GM18868 (cell line): ENCODE measurements around the gene MCHR2.
A peak's percentile ranks its signal among the peaks of the same experiment; 100 is the strongest.
"Not testable (repeated sequence)": the region's sequence is repeated elsewhere in the genome, so short reads cannot be mapped to it uniquely, and the experiment has no call there.

Experiments
- ATAC-seq: cut with Tn5 transposase; IDR thresholded peaks from one replicate; pipeline ENCODE4 v1.9.1; 2021; ENCODE audit warnings: mild to moderate bottlenecking, moderate library complexity; ENCODE audit not compliant: unreplicated experiment

The MCHR2 gene, protein sequence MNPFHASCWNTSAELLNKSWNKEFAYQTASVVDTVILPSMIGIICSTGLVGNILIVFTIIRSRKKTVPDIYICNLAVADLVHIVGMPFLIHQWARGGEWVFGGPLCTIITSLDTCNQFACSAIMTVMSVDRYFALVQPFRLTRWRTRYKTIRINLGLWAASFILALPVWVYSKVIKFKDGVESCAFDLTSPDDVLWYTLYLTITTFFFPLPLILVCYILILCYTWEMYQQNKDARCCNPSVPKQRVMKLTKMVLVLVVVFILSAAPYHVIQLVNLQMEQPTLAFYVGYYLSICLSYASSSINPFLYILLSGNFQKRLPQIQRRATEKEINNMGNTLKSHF

GRCh38 chr6:99993533-99994251 lies at the start of gene MCHR2:
TSS of gene MCHR2 (minus strand) at chr6:99994223. CDS start at chr6:99956147, 38,076 bp downstream.
- ATAC-seq: no peak

DNA sequence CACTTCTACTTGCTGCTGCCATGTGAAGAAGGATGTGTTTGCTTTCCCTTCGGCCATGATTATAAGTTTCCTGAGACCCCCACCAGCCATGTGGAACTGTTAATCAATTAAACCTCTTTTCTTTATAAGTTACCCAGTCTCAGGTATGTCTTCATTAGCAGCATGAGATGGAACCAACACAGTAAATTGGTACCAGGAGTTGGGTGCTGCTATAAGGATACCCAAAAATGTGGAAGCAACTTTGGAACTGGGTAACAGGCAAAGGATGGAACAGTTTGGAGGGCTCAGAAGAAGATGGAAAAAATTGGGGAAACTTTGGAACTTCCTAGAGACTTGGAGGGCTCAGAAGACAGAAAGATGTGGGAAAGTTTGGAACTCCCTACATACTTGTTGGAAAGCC lies 44.5 kb upstream of the MCHR2 start:
- not testable (repeated sequence) for ATAC-seq

GRCh38 chr6:100035873-100036653 lies 42.0 kb upstream of the MCHR2 start:
- ATAC-seq: no peak

DNA sequence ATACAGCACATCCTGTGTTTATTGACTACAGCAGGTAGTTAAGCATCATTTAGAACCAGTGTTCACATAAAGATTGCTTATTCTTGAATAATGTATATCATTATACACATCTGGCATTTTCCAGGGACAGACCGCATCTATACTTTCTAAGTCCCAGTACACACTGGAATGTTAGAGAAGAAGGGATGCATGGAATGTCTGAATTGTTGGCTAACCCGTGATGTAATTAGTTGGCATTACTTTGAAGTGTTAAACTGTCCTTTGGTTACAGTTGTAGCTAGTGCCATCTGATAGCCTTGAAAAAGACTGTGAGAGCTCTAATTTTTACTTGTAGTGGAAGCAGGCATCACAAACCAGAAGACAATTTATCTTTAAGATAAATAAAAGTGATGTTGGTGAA lies 29.8 kb upstream of the MCHR2 start:
- no peak for ATAC-seq

GRCh38 chr6:100022847-100023246 lies 28.8 kb upstream of the MCHR2 start:
- no peak for ATAC-seq

GRCh38 chr6:100008857-100009256 lies 14.8 kb upstream of the MCHR2 start:
- no peak for ATAC-seq

- peak; percentile 97 for ATAC-seq
These were observed 7.9 kb upstream of the MCHR2 start for GRCh38 chr6:100001915-100002388.

DNA sequence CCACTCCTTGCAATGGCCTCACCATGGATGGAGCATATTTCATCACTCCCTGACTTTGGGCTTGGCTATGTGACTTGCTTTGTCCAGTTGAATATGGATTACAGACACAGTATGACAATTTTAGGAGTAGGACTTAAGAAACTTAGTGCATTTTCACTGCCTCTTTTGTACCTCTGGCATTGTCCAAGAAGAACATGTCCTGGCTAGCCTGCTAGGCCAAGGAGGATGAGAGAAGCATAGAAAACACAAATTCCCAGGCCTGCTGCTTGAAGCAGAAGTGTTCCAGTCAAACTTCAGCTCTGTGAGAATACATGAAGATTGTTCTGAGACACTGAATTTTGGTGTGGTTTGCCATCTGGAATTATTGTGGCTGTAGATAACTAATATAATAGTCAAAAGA lies 3.1 kb upstream of the MCHR2 start:
- no peak for ATAC-seq

GRCh38 chr6:99995916-99996315 lies 1.9 kb upstream of the MCHR2 start:
- ATAC-seq: no peak

- ATAC-seq: no peak
These were observed 884 bp downstream of the MCHR2 start for GRCh38 chr6:99993146-99993532.

DNA sequence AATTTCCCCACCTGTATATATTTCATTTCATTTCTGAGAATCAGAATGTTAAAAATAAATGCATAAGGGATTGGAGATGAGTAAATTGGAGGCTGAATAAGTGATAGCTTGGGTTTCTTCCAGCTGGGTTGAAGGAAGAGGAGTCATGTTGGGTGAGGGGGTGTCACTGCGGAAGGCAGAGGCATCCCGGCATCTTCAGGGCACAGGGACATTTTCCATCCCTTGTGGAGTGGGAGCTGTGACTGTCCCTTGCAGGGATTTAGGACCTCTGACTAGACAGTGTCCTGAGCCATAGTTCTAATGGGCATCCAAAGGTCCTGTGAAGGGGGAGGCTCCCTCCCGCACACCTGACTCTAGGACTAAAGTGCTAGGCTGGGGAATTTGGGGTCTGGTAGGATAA lies 2.1 kb downstream of the MCHR2 start:
- no peak for ATAC-seq

DNA sequence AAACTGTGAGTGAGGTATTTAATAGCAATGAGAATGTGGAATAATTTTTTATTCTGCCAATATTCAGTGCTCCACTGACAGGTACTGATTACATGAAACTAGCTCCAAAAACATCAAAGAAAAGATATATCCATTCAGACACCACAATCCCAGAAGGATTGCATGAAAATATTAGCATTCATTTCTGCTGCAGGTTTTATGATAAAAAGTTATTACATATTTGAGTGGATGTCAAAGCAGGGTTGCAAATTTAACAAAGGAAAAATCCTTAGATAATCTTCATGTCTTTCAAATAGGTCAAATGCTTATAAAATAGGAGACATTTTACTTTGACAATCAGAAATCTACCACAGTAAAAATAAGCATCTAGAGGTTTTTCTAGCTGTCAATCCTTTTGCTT lies 13.3 kb downstream of the MCHR2 start:
- no peak for ATAC-seq

DNA sequence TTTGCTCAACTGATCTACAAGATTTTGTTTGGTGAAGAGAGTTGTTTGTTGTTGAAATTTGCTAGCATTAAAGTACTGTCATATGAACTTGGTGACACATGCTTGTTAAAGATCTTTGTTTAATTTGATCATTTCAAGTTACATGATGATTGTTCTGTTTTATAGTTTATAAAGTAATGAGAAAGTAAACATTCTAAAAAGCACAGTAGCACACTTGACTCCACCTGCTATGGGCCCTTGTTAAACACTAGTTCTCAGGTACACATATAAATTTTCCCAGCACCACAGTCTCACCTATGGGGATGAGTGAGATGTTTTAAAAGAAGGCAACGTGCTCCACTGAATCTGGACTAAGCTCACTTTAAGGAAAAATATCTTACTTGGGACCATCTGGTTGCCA lies 14.1 kb downstream of the MCHR2 start:
- no peak for ATAC-seq

- no peak for ATAC-seq
These were observed 27.0 kb downstream of the MCHR2 start for GRCh38 chr6:99967052-99967451.

GRCh38 chr6:99960027-99960426 lies 34.0 kb downstream of the MCHR2 start:
- ATAC-seq: no peak

DNA sequence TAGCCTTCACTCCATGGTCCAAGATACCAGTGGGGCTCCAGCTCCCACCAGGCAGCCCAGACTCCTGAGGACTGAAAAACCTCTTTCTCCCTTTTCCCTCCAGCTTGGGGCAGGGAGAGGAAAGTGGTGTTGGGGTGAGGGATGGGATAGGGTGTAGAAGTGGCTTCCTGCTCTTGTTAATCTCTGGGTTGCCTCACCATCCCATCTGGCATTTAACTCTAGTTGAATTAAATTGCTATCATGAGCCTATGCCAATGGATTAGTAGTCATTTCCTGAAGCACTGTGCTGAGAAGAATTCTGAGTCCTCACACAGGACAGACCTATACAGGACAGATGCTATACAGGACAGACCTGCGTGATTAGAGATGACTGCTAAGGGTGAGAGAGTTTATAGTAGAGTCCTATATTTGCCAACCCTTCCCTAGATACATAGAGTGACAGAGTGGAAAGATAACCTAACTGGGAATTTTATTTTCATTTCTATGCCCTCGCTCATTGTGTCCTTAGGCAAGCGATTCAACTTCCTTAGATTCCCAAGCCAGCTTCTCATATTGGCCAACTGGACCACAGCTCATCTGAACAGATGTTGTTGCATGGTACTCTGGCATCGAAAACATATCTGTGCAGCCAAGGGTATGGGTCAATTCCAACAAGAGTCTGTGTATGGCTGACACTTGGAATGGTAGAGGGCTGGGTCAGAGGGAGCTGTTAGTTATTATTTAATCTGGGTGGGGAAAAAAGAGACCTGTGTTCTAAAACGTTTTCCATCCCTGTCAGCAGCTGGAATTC lies 42.8 kb downstream of the MCHR2 start:
- ATAC-seq: no peak

DNA sequence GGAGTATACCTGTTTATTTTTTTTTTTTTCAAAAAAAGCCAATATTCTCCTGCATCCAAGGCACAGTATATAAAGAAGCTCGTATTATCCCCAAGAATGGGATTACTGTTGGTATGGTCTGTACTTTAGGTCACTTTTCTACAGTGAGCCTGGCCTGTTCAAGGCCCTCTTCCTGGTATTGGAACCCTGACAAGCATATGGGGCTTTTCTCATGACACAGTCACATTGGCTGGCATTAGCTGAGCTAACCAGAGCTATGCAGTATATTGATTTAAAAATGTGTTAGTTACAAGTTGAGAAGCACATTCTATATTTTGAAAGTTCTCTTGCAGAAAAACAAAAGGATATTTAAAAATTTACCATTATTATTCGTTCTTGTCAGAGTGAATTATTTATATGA lies 48.0 kb downstream of the MCHR2 start:
- no peak for ATAC-seq

- ATAC-seq: no peak
These were observed 50.2 kb downstream of the MCHR2 start for GRCh38 chr6:99943846-99944245.

DNA sequence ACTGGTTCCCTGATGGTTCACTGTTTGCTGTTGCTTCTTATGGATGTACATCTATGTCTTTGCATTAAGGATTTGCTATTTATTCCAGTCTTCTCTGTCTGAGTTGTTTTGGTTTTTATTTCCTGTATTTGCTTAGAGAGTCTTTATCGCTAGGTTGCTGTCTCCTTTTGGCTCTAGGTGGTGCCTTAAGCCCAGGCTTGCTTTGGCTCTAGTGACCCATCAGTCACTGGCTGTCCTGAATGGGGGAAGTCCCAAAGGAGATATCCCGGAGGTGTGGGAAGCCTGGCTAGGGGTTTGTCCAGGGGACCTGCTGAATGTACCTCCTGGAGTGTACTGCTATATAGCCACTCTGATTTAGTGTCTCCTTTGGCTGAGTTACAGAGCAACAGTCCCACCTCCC lies 53.4 kb downstream of the MCHR2 start:
- ATAC-seq: no peak

GRCh38 chr6:99933129-99933528 lies 60.9 kb downstream of the MCHR2 start:
- ATAC-seq: no peak

DNA sequence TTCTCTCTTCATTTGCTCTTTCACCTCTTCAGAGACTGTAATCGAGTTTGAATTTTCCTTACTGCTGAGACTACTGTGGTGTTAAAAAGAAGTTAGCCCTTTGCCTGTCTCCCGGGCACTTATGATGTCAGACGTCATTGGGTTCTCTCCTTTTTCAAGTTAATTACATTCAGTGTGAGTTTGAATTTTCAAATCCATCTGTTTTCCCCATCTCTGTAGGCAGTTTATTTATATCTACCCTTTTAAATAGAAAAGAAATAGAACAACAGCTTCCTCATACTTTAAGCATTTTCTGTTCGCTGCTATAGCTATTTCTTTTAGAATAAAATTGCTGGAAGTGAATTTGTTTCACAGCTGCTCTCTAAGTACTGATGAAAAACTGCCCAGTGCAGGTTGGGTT lies 81.4 kb downstream of the MCHR2 start:
- ATAC-seq: no peak
